Kidney (tissue), 14 donors: ENCODE measurements around the gene ITGA3. TPM values are rescaled to one million over a fixed set of nuclear protein-coding genes. Genes with fewer than 3 reads are reported as not detected.

Experiments
- DNase-seq, 5 donors: peaks; one replicate each; pipeline ENCODE4 v3.0.0-alpha.2; 2013 to 2020
- FAIRE-seq: peaks from 2 replicates; lab custom pipeline; 2012; peaks lifted over from hg19 to GRCh38; lab: Jason Lieb, UNC
- H3K27ac ChIP-seq, 2 donors: one replicate each; pipeline ENCODE4 v1.7.0; 2013; ENCODE audit warnings: low read depth in 2 of 2, low read length in 2 of 2, inconsistent platforms in 1 of 2
- H3K27me3 ChIP-seq: one replicate; pipeline ENCODE4 v1.7.1; 2013; ENCODE audit warnings: low read length, inconsistent platforms; ENCODE audit not compliant: control insufficient read depth, insufficient read depth
- H3K36me3 ChIP-seq, 3 donors: one replicate each; pipeline versions ENCODE4 v1.7.0 to v1.7.1; 2013; ENCODE audit warnings: low read length in 3 of 3, control low read depth in 1 of 3, inconsistent platforms in 1 of 3; ENCODE audit not compliant: insufficient read depth in 3 of 3, control insufficient read depth in 2 of 3
- H3K4me1 ChIP-seq, 3 donors: one replicate each; pipeline versions ENCODE4 v1.7.0 to v1.7.1; 2013; ENCODE audit warnings: low read length in 3 of 3, inconsistent platforms in 1 of 3, low read depth in 1 of 3; ENCODE audit not compliant: control insufficient read depth in 2 of 3, insufficient read depth in 2 of 3
- H3K4me3 ChIP-seq, 3 donors: one replicate each; pipeline versions ENCODE4 v1.7.0 to v1.8.1; 2013; ENCODE audit warnings: low read length in 3 of 3, control low read depth in 1 of 3, inconsistent platforms in 1 of 3
- H3K9ac ChIP-seq, 3 donors: one replicate each; pipeline versions ENCODE4 v1.7.0 to v1.7.1; 2013; ENCODE audit warnings: low read length in 3 of 3, control low read depth in 1 of 3, inconsistent platforms in 1 of 3
- H3K9me3 ChIP-seq, 3 donors: one replicate each; pipeline versions ENCODE4 v1.7.0 to v1.7.1; 2013; ENCODE audit warnings: low read length in 3 of 3, control low read depth in 1 of 3, inconsistent platforms in 1 of 3; ENCODE audit not compliant: control insufficient read depth in 2 of 3, insufficient read depth in 1 of 3
- CTCF ChIP-seq: IDR thresholded peaks from 3 replicates; pipeline ENCODE4 v1.5.1; 2012; ENCODE audit warnings: mild to moderate bottlenecking, moderate library complexity, borderline replicate concordance; ENCODE audit not compliant: insufficient read depth; ENCODE audit errors: extremely low read depth
- intact Hi-C: fragments of 100-400 bp; cut with DNase I; formaldehyde crosslinking; loops from one replicate; pipeline ENCODE4 v1.11.1; 2022
- polyA plus RNA-seq: library from polyadenylated mRNA; stranded (reverse); fragments of 350-450 nt; fragmentation: Illumina TruSeq; extraction: RNeasy Lipid Tissue Mini Kit (QIAGEN cat#74804); gene quantifications from one replicate; pipeline ENCODE4 v1.2.3, GENCODE V29; 2014; ENCODE audit warnings: low read depth, low replicate concordance; ENCODE audit not compliant: insufficient read depth
- total RNA-seq: library from RNA; stranded (reverse); fragmentation: NEBNext Ultra II Directional; extraction: Animal tissue kit (Norgen Biotek cat#: 25700); gene quantifications from one replicate; pipeline ENCODE4 v1.2.1, GENCODE V29; 2021
- donor health status: control.
- donor health status: control.
- donor health status: control.
- donor health status: control.
- donor health status: control.
- donor health status: DM: yes; HTN: yes; CAD: no.
- donor health status: Normal renal cell carcinoma (clear cell type).

ITGA3 gene
- total and polyA plus RNA-seq, 2 donors from 2014 or later: 117 to 367 TPM

GRCh38 chr17:50052241-50052796 lies 3.6 kb upstream of the ITGA3 start:
- intact Hi-C loops: no loop called here
- H3K4me1 ChIP-seq: peaks cover 10 to 27% (median 20%) of the 10 kb centered on the region in 3 donors

GRCh38 chr17:50052822-50053653 lies 2.9 kb upstream of the ITGA3 start:
- Histone ChIP-seq H3K27me3 (no peaks in the 10 kb centered on the region), H3K4me1 (peaks cover 10 to 28% (median 27%) of the 10 kb centered on the region in 3 donors), H3K27ac (peak overlapping the region; percentile 54 to 78), H3K9me3 (no peaks in the 10 kb centered on the region), H3K36me3 (no peaks in the 10 kb centered on the region), H3K9ac (no peak overlapping the region), H3K4me3 (no peak overlapping the region)
- intact Hi-C loops: no loop called here
- FAIRE-seq (no peak), DNase-seq (peak; percentile 90 to 96 (median 93))
- TF ChIP-seq CTCF: no peak

More at GRCh38 chr17:50052241-50052796, 3.6 kb upstream of the ITGA3 start:
- Histone ChIP-seq H3K9ac (no peak overlapping the region), H3K4me3 (no peak overlapping the region), H3K27ac (peak overlapping the region; percentile 54 to 78), H3K36me3 (no peaks in the 10 kb centered on the region), H3K27me3 (no peaks in the 10 kb centered on the region), H3K9me3 (no peaks in the 10 kb centered on the region)
- FAIRE-seq (no peak), DNase-seq (peak in 1 of 5 donors; percentile 18)
- no peak for TF ChIP-seq CTCF

GRCh38 chr17:50053654-50053960 lies 2.3 kb upstream of the ITGA3 start:
- intact Hi-C loops: no loop called here
- Histone ChIP-seq H3K36me3 (no peaks in the 10 kb centered on the region), H3K27me3 (no peaks in the 10 kb centered on the region), H3K9ac (no peak overlapping the region), H3K4me1 (peaks cover 10 to 34% (median 32%) of the 10 kb centered on the region in 3 donors), H3K27ac (peak overlapping the region; percentile 54 to 78), H3K9me3 (no peaks in the 10 kb centered on the region), H3K4me3 (no peak overlapping the region)
- DNase-seq: peak in 2 of 5 donors; percentile 67 to 83
- TF ChIP-seq CTCF: no peak
- FAIRE-seq: no peak
